ENCODE data around the gene TRIM4.
"Not testable (repeated sequence)": the region's sequence is repeated elsewhere in the genome, so short reads cannot be mapped to it uniquely, and the experiment has no call there.

The TRIM4 gene

DNA sequence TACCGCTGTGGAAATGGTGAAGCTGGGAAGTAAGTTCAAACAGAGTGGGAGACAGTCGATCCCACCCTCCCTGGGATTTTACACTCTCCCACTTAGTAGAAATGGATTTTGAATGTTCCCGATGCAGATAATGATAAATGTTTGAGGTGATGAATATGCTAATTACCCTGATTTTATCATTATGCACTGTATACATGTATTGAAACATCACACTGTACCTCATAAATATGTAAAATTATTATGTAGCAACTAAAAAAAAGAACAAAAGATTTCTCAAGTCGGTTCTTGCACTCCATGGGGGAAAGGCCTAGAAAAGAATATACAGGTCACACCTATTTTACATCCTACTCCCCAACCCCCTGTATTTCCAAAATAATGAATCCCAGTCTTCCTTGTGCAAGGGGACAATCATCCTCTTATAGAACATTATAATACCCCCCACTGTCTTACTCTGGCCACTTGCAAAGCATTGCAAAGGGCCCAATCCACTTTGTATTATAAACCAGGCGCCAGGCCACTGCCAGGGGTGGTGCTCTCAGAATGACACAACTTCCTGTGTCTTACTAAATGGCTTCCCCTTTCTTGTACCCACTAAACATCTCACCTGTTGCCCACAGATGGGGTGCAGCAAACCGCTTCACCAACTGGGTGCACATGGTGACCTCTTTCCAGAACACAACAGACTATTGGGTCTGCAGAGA is 21.9 kb downstream of the TRIM4 start:
- TF ChIP-seq, protein P1, sequence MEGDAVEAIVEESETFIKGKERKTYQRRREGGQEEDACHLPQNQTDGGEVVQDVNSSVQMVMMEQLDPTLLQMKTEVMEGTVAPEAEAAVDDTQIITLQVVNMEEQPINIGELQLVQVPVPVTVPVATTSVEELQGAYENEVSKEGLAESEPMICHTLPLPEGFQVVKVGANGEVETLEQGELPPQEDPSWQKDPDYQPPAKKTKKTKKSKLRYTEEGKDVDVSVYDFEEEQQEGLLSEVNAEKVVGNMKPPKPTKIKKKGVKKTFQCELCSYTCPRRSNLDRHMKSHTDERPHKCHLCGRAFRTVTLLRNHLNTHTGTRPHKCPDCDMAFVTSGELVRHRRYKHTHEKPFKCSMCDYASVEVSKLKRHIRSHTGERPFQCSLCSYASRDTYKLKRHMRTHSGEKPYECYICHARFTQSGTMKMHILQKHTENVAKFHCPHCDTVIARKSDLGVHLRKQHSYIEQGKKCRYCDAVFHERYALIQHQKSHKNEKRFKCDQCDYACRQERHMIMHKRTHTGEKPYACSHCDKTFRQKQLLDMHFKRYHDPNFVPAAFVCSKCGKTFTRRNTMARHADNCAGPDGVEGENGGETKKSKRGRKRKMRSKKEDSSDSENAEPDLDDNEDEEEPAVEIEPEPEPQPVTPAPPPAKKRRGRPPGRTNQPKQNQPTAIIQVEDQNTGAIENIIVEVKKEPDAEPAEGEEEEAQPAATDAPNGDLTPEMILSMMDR (IDR thresholded peaks at IDR 0.05; ENCODE audit: extremely low read depth, insufficient read depth, missing control alignments): no peak
- in situ Hi-C loops (cut with MboI; ENCODE audit: low pct_unique_long_range_greater_than_20kb, low sequenced_read_pairs, unreplicated experiment): no loop called here
- no peak for DNase-seq (ENCODE audit: low spot score)

DNA sequence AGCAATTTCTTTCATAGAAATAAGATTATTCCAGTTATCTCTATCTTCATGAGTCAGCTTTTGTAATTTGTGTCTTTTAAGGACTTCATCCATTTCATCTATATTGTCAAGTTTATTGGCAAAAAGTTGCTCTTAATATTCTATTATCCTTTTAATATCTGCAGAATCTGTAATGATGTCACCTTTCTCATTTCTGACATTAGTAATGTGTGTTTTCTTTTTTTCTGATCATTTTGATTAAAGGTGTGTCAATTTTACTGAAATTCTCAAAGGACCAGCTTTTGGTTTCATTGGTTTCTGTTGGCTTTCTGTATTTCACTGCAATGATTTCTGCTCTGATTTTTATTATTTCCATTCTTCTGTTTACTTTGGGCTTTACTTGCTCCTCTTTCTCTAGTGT is 24.6 kb downstream of the TRIM4 start:
- no peak for DNase-seq (ENCODE audit: low spot score)

DNA sequence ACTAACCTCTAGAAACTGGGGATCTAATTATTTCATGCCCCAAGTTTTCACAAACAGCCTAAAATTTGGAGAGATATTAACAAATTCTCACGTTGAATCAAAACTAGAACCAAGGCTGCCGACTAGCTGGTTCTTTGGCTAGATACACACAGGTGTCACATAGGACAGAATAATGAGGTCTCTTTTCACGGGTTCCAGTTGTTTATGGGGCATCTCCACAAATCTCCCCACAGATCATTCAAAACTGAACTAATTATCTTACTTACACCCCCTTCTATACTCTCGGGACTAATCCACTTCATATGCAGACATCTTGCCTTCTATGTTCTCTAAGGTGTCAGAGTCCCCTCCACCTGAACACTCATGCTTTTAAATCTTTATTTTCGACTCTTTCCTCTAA is 26.1 kb downstream of the TRIM4 start:
- no peak for DNase-seq (ENCODE audit: low spot score)
- in situ Hi-C loops (cut with MboI; ENCODE audit: low pct_unique_long_range_greater_than_20kb, low sequenced_read_pairs, unreplicated experiment): no loop called here
- TF ChIP-seq, protein P1 (IDR thresholded peaks at IDR 0.05; ENCODE audit: extremely low read depth, insufficient read depth, missing control alignments): no peak

More for the DNA sequence above, 24.6 kb downstream of the TRIM4 start:
- in situ Hi-C loops (cut with MboI; ENCODE audit: low pct_unique_long_range_greater_than_20kb, low sequenced_read_pairs, unreplicated experiment): no loop called here
- TF ChIP-seq, protein P1 (IDR thresholded peaks at IDR 0.05; ENCODE audit: extremely low read depth, insufficient read depth, missing control alignments): no peak

DNA sequence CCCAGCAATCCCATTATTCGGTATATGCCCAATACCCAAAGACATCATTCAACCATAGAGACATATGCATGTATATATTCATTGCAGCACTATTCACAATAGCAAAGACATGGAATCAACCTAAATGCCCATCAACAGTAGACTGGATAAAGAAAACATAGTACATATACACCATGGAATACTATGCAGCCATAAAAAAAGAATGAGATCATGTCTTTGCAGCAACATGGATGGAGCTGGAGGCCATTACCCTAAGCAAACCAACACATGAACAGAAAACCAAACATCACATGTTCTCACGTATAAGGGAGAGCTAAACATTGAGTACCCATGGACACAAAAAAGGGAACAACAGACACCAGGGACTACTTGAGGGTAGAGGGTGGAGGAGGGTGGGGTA is 29.0 kb downstream of the TRIM4 start:
- DNase-seq (ENCODE audit: low spot score): not testable (repeated sequence)

DNA sequence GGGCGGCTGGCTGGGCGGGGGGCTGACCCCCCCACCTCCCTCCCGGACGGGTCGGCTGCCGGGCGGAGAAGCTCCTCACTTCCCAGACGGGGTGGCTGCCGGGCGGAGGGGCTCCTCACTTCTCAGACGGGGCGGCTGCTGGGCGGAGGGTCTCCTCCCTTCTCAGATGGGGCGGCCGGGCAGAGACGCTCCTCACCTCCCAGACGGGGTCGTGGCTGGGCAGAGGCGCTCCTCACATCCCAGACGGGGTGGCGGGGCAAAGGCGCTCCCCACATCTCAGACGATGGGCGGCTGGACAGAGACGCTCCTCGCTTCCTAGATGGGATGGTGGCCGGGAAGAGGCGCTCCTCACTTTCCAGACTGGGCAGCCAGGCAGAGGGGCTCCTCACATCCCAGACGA is 31.0 kb downstream of the TRIM4 start:
- in situ Hi-C loops (cut with MboI; ENCODE audit: low pct_unique_long_range_greater_than_20kb, low sequenced_read_pairs, unreplicated experiment); DNase-seq (ENCODE audit: low spot score): not testable (repeated sequence)

More for the DNA sequence above, 29.0 kb downstream of the TRIM4 start:
- in situ Hi-C loops (cut with MboI; ENCODE audit: low pct_unique_long_range_greater_than_20kb, low sequenced_read_pairs, unreplicated experiment): not testable (repeated sequence)

DNA sequence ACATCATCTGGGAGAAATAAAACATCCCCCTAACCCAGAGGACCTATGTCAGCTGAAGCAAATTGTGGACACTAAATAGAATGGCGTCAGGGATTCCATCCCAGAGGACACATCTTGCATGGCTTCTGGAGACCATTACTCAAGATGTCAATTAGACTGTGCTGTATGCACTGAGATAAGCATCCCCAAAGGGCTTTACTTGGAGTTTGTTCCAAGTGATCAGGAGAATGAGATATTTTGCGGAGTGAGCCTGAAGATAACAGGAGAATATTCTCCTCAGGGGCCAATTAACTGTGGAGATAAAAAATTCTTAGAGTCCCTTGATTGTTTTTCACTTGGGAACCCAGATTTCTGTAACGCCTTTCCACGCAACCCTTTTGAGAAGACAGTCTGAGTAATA is 38.0 kb downstream of the TRIM4 start:
- in situ Hi-C loops (cut with MboI; ENCODE audit: low pct_unique_long_range_greater_than_20kb, low sequenced_read_pairs, unreplicated experiment): no loop called here
- no peak for DNase-seq (ENCODE audit: low spot score)
- TF ChIP-seq, protein P1 (IDR thresholded peaks at IDR 0.05; ENCODE audit: extremely low read depth, insufficient read depth, missing control alignments): no peak

DNA sequence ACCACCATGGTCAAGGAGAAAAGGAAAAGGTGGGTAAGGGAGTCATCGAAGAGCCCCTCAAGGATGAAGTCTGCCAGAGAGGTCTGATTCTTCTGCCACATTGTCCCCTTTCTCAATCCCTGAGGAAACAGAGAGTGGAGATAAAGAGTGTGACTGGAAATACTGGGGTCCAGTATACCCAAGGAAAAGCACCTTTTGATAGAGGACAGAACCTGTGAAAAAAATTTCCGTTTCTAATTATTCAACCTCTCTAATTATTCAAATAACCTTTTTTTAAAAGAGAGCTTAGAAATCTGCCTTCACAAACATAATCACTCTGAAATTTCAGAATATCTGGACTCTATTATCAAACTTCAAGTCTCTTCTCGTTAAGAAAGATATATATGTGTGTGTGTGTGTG is 42.4 kb downstream of the TRIM4 start, which contains the start of gene OR2AE1:
TSS of gene OR2AE1 (minus strand) at position 101 of the 400 bp plus-strand sequence. CDS start at position 101, 0 bp downstream.
- in situ Hi-C loops (cut with MboI; ENCODE audit: low pct_unique_long_range_greater_than_20kb, low sequenced_read_pairs, unreplicated experiment): no loop called here
- TF ChIP-seq, protein P1 (IDR thresholded peaks at IDR 0.05; ENCODE audit: extremely low read depth, insufficient read depth, missing control alignments): no peak
- DNase-seq (ENCODE audit: low spot score): no peak

DNA sequence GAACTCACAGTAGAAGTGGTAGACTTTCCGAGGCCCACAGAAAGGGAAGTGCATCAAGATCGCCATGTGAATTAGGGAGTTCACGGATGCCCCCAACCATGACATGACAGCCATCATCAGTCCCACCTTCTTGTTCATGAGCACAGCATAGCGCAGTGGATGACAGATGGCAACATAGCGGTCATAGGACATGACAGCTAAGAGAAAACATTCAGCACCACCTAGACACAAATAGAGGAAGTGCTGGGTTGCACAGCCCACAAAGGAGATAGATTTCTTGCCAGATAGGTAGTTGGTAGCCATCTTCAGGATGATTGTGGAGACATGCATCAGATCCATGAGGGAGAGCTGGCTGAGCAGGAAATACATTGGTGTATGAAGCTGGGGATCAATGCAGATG is 42.8 kb downstream of the TRIM4 start:
- TF ChIP-seq, protein P1 (IDR thresholded peaks at IDR 0.05; ENCODE audit: extremely low read depth, insufficient read depth, missing control alignments): no peak
- DNase-seq (ENCODE audit: low spot score): no peak
- in situ Hi-C loops (cut with MboI; ENCODE audit: low pct_unique_long_range_greater_than_20kb, low sequenced_read_pairs, unreplicated experiment): no loop called here

All from GM13977 (cell line).